Activated T-helper 17 cell treated with anti-CD3 and anti-CD28 coated beads, Interleukin-2, amount 50 U/mL, for 72 hours (primary cell): ENCODE results near the gene PIP5KL1. TPM values are rescaled to one million over a fixed set of nuclear protein-coding genes. Genes with fewer than 3 reads are reported as not detected.

Source experiments
- ATAC-seq: fragments of 150-1000 bp; cut with Tn5 transposase; replicated peaks from 2 replicates; pipeline ENCODE4 v1.10.0; 2021; ENCODE audit warnings: mild to moderate bottlenecking, moderate library complexity
- H3K27ac Mint-ChIP-seq: one replicate; pipeline ENCODE4 v1.8.0; 2022; ENCODE audit warnings: mixed read lengths
- H3K27me3 Mint-ChIP-seq: one replicate; pipeline ENCODE4 v1.8.0; 2022; ENCODE audit warnings: mixed read lengths
- H3K36me3 Mint-ChIP-seq: one replicate; pipeline ENCODE4 v1.8.0; 2022; ENCODE audit warnings: low read depth, mild to moderate bottlenecking, mixed read lengths
- H3K4me1 Mint-ChIP-seq: one replicate; pipeline ENCODE4 v1.8.0; 2022; ENCODE audit warnings: mixed read lengths
- H3K4me3 Mint-ChIP-seq: one replicate; pipeline ENCODE4 v1.8.0; 2022; ENCODE audit warnings: mild to moderate bottlenecking, mixed read lengths
- H3K9me3 Mint-ChIP-seq: one replicate; pipeline ENCODE4 v1.8.0; 2022; ENCODE audit warnings: mixed read lengths
- total RNA-seq, 2 donors: library from RNA; stranded (reverse); gene quantifications; one replicate each; pipeline ENCODE4 v1.2.3, GENCODE V29; 2022

The PIP5KL1 gene
- total RNA-seq, 2 donors from 2014 or later, result 2.6 to 3.7 TPM

DNA sequence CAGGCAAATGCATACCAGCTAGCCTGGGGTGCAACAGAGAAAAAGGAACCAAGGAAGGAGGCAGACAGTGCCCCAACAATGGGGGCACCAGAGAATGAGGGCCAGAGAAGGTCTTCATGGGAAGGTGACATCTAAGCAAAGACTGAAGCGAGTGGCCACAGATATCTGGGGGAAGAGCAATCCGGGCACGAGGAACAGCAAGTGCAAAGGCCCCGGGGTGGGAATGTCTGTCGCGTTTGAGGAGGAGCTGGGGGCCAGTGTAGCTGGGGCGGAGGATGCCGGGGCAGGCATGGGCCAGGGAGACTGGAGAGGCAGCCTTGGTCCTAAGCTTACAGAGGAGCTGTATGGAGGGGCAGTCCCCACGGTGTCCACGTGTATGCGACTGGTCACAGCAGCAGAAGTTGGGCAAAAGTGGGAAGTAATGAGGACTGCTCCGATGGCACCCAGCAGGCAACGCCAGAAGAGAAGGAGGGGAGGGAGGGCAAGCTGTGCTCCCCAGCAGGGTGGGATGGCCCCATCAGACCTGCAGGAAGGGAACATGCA, 31.1 kb upstream of the PIP5KL1 start:
- peaks cover 37% of the 10 kb centered on the region for H3K4me1 Mint-ChIP-seq
- ATAC-seq, result no peak
- H3K9me3 Mint-ChIP-seq, result no peaks in the 10 kb centered on the region
- H3K27ac Mint-ChIP-seq, result peak overlapping the region; percentile 86
- peak overlapping the region; percentile 96 for H3K4me3 Mint-ChIP-seq
- no peaks in the 10 kb centered on the region for H3K27me3 Mint-ChIP-seq
- H3K36me3 Mint-ChIP-seq, result peaks cover 5% of the 10 kb centered on the region

DNA sequence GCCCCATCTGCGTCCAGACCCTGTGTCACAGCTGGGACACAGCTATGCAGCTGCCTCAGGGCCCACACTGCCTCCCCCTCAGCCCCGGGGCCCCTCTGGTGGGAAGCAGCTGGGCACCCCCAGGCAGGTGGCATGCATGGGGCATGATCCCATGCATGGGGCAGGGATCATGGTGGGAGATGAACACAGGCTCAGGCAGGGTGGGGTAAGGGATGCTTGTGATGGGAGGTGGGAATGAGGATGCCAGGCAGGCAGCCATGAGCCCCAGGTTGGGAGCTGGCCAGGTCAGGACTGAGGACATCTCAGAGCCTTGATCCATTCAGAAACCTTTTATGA, 30.5 kb upstream of the PIP5KL1 start:
- peak overlapping the region; percentile 96 for H3K4me3 Mint-ChIP-seq
- H3K36me3 Mint-ChIP-seq, result peaks cover 5% of the 10 kb centered on the region
- H3K27ac Mint-ChIP-seq, result peak overlapping the region; percentile 86
- H3K4me1 Mint-ChIP-seq, result peaks cover 39% of the 10 kb centered on the region
- ATAC-seq, result no peak
- H3K27me3 Mint-ChIP-seq, result no peaks in the 10 kb centered on the region
- H3K9me3 Mint-ChIP-seq, result no peaks in the 10 kb centered on the region

DNA sequence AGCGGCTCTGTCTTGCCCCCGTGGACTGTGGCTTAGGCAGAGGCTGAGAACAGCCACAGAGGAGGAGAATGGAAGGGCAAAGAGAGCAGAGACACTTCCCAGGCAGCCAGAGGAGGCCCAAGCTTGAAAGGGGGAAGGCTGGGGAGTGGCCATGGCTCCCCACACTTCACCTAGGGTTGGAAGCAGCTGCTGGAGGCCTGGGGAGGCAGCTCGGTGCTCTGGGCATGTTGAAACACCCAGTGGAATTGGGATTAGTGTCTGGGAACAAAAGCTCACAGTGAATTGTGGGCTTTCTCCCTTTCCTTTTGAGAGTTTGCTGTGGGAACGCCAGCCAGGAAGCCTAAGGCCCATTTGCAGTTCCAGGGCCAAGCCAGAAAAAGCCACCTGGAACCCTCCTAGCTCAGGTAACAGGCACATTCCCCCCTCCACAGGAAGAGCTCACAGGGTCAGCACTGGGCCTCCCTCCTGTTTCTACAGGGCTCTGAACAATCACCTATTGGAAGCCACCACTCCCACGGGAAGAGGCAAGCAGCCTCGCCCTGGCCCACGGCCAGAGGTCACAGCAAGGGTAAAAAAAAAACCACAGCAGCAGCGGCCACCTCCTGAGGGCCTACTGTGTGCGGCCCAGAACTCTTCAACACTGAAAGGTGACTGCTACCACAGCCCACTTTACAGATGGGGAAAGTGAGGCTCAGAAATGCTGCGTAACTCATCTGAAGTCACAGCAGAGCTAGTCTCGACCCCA, 30.0 kb upstream of the PIP5KL1 start:
- no peaks in the 10 kb centered on the region for H3K9me3 Mint-ChIP-seq
- H3K27ac Mint-ChIP-seq, result peak overlapping the region; percentile 86
- peaks cover 5% of the 10 kb centered on the region for H3K36me3 Mint-ChIP-seq
- peak overlapping the region; percentile 96 for H3K4me3 Mint-ChIP-seq
- H3K4me1 Mint-ChIP-seq, result peaks cover 41% of the 10 kb centered on the region
- H3K27me3 Mint-ChIP-seq, result no peaks in the 10 kb centered on the region
- no peak for ATAC-seq

DNA sequence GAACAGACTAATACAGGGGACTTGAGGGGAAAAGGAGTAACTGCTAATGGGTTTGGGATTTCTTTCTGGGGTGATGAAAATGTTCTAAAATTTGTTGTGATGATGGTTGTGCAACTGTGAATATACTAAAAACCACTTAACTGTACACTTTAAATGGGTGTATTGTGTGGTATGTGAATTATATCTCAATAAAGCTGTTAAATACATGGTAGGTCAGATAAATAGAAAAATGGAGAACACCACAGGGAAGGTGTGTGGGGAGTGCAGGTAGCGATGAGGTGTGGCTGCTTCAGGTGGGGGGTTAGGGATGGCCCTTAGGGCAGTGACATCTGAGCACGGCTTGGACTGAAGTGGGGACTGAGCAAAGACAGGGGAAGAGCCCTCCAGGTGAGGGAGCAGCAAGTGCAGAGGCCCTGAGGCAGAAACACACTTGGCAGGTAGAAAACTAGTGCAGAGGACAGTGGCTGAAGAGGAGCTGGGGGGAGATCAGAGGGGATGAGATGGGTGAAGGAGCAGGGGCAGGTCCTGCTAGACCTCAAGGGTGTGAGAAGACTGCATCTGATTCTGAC, 29.3 kb upstream of the PIP5KL1 start:
- H3K9me3 Mint-ChIP-seq, result no peaks in the 10 kb centered on the region
- H3K4me3 Mint-ChIP-seq, result peak overlapping the region; percentile 96
- no peaks in the 10 kb centered on the region for H3K27me3 Mint-ChIP-seq
- peak overlapping the region; percentile 86 for H3K27ac Mint-ChIP-seq
- no peak for ATAC-seq
- peaks cover 5% of the 10 kb centered on the region for H3K36me3 Mint-ChIP-seq
- peaks cover 40% of the 10 kb centered on the region for H3K4me1 Mint-ChIP-seq

DNA sequence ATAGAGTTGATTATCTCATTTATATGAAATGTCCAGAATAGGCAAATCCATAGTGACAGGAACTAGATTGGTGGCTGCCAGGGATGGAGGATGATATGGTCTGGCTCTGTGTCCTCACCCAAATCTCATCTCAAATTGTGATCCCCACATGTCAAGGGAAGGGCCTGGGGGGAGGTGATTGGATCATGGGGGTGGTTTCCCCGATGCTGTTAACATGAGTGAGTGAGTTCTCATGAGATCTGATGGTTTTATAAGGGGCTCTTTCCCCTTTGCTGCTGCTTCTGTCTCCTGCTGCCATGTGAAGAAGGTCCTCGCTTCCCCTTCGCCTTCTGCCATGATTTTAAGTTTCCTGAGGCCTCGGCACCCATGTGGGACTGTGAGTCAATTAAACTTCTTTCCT, 28.8 kb upstream of the PIP5KL1 start:
- H3K4me3 Mint-ChIP-seq, result peak overlapping the region; percentile 96
- peaks cover 5% of the 10 kb centered on the region for H3K36me3 Mint-ChIP-seq
- no peak for ATAC-seq
- no peaks in the 10 kb centered on the region for H3K9me3 Mint-ChIP-seq
- peak overlapping the region; percentile 86 for H3K27ac Mint-ChIP-seq
- peaks cover 43% of the 10 kb centered on the region for H3K4me1 Mint-ChIP-seq
- H3K27me3 Mint-ChIP-seq, result no peaks in the 10 kb centered on the region

DNA sequence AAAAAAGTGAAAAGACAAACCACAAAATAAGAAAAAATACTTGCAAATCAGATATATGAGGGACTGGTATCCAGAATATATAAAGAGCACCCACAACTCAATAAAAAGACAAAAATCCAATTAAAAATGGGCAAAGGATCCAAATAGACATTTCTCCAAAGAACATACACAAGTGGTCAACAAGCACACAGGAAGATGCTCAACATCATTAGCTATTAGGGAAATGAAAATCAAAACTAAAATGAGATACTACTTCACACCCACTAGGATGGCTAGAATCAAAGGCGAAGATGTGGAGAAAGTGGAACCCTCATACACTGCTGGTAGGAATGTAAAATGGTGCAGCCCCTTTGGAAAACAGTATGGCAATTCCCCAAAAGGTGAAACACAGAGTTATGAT, 28.2 kb upstream of the PIP5KL1 start:
- Mint-ChIP-seq H3K4me1 (peaks cover 48% of the 10 kb centered on the region), H3K9me3 (no peaks in the 10 kb centered on the region), H3K36me3 (peaks cover 5% of the 10 kb centered on the region), H3K4me3 (peak overlapping the region; percentile 96), H3K27me3 (no peaks in the 10 kb centered on the region), H3K27ac (peak overlapping the region; percentile 86)
- ATAC-seq, result no peak

DNA sequence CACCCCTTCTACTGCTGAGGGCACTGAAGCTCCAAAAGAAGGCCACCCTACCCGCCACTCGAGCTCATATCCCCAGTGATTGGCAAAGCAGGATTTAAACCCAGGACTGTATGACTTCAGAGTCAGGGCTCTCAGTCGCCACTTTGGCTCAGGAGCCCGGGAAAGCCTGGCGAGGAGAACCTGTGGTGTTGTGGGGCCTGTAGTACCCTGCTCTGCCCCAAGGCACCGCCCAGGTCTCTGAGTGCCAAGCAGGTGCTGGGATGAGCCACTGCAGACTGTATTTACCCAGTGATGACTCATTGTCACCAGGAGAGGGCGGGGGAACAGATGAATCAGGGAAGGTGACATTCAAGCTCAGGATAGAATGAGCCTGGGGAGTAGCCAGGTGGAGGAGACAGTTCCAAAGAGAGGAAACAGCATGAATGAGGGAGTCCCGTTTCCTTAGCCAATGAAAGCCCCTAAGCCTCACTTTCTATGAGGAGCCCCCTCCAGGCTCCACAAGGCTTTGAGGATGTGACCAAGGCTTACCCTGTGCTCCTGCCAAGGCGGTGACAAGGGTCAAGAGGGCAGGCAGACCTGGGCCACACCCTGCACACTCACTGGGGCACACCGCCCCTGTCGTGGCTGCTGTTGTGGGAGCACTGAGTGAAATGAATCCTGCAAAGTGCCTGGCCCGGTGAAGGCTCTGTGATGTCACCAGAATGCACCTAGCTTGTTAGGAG, 24.9 kb upstream of the PIP5KL1 start:
- Mint-ChIP-seq H3K9me3 (no peaks in the 10 kb centered on the region), H3K4me3 (peak overlapping the region; percentile 62), H3K4me1 (peaks cover 37% of the 10 kb centered on the region), H3K27me3 (no peaks in the 10 kb centered on the region), H3K36me3 (peaks cover 8% of the 10 kb centered on the region), H3K27ac (peak overlapping the region; percentile 74)
- ATAC-seq, result peak; percentile 93

DNA sequence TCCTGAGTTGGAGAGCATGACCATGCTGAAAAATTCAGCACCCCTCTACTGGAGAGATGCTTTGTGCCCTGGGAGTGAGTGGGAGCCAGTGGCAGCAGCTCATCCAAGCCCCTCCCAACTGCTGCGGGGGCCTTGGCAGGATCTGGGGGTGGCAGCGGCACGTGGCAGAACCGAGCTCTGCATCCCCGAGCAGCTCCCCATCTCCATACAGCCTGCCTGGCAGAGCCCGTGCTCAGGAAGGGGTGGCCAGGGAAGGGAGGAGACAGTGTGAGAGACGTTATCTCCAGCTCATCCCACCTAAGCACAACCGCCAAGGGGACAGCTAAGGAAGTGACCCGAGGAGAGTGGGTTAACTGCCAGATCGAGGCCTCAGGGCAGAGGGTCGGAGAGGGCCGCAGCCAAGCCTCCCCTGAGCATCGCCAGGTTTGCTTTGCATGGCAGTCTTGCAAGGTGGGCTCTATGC, 24.3 kb upstream of the PIP5KL1 start:
- Mint-ChIP-seq H3K27ac (peak overlapping the region; percentile 74), H3K4me1 (peaks cover 31% of the 10 kb centered on the region), H3K4me3 (peak overlapping the region; percentile 62), H3K27me3 (no peaks in the 10 kb centered on the region), H3K9me3 (no peaks in the 10 kb centered on the region), H3K36me3 (peaks cover 8% of the 10 kb centered on the region)
- no peak for ATAC-seq

DNA sequence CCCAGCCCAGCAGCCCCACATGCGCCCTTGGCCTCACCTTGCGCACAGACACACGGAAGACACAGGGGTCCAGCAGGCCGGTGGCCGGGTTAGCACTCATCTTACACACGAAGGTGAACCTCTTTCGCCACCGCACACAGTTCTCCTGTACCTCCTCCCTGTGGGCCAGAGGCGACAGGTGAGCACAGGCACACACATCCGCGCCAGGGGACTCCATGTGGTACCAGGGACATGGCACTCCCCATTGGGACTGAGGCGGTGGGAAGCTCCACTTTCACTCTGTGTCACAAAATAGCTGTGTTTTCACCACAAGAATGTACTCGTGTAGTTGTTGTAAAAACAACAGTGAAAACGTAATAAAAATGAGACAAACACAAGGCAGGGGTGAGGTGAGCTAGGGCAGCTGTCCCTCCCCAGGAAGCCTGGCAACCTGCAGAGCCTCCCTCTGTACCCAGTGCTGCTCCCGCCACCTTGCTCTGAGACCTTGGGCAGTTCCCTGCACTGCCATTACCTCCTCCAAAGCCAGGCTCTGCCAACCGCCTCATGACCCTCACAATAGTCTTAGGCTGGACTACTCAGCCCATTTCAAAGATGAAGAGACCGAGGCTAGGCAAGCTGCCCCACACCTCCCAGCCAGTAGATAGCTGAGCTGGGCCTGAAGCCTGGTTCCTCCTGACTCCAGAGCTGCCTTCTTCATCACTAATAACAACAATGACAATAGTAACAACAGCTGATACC, 23.4 kb upstream of the PIP5KL1 start:
- H3K36me3 Mint-ChIP-seq, result peaks cover 8% of the 10 kb centered on the region
- peak overlapping the region; percentile 74 for H3K27ac Mint-ChIP-seq
- no peaks in the 10 kb centered on the region for H3K9me3 Mint-ChIP-seq
- peaks cover 22% of the 10 kb centered on the region for H3K4me1 Mint-ChIP-seq
- H3K27me3 Mint-ChIP-seq, result no peaks in the 10 kb centered on the region
- H3K4me3 Mint-ChIP-seq, result peak overlapping the region; percentile 62
- ATAC-seq, result peak; percentile 11

DNA sequence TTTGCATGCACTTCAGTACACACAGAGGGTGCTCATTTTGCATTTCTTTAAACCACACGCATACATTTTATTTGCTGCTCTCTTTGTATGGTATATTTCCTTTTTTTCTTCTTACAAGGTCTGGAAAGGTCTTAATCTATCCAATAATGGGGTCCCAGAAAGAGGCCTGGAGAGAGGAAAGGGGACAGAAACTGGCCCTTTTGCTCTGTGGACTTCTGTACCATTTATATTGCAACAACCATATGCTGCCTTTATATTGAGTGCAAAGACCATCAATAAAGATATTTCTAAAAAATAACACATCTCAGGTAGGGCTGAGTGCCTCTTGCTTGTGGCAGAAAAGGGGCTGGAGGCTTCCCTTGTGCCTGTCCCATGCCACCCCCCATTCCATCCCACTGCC, 22.6 kb upstream of the PIP5KL1 start:
- Mint-ChIP-seq H3K4me1 (peaks cover 22% of the 10 kb centered on the region), H3K27ac (no peak overlapping the region)
- ATAC-seq, result no peak

DNA sequence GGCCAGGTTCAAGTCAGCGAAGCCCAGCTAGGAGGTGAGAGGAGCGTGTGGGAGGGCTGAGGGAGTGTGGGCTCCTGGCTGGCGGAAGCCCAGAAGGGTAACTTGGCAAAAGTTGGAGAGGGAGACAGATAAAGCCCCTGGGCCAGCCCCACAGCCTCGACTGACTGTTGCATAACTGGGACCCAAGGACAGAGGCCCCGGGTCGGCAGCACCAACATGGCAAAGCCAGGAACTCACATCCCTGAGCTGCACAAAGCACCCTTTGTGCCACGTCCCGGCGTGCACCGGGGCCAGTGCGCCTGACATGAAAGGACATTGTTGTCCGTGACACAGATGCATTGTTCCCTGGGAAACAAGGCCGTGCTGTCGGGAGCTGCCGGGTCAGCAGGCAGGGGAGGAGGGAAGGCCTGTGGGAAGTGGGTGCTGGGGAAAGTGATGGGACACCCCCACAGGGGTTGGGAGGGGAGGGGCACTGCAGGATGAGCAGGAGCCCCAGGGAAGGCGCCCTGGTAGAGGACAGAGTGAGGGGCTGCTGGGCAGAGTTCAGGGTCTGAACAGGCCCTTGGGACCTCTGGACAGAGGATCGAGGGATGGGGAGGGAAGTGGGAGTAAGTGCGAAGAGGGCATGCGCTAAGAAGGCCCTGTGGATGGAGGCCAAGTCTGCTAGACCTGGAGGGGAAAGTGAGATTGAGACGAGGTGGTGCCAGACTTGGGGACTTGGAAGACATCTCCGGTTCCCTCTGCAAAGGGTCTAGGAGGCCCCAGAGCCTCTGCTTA, 20.1 kb upstream of the PIP5KL1 start:
- no peaks in the 10 kb centered on the region for H3K9me3 Mint-ChIP-seq
- H3K36me3 Mint-ChIP-seq, result peaks cover 13% of the 10 kb centered on the region
- no peak for ATAC-seq
- no peak overlapping the region for H3K4me3 Mint-ChIP-seq
- peaks cover 17% of the 10 kb centered on the region for H3K4me1 Mint-ChIP-seq
- H3K27me3 Mint-ChIP-seq, result no peaks in the 10 kb centered on the region
- peak overlapping the region; percentile 73 for H3K27ac Mint-ChIP-seq

More for the DNA sequence above, 22.6 kb upstream of the PIP5KL1 start:
- no peaks in the 10 kb centered on the region for H3K9me3 Mint-ChIP-seq
- peak overlapping the region; percentile 62 for H3K4me3 Mint-ChIP-seq
- peaks cover 8% of the 10 kb centered on the region for H3K36me3 Mint-ChIP-seq
- H3K27me3 Mint-ChIP-seq, result no peaks in the 10 kb centered on the region

DNA sequence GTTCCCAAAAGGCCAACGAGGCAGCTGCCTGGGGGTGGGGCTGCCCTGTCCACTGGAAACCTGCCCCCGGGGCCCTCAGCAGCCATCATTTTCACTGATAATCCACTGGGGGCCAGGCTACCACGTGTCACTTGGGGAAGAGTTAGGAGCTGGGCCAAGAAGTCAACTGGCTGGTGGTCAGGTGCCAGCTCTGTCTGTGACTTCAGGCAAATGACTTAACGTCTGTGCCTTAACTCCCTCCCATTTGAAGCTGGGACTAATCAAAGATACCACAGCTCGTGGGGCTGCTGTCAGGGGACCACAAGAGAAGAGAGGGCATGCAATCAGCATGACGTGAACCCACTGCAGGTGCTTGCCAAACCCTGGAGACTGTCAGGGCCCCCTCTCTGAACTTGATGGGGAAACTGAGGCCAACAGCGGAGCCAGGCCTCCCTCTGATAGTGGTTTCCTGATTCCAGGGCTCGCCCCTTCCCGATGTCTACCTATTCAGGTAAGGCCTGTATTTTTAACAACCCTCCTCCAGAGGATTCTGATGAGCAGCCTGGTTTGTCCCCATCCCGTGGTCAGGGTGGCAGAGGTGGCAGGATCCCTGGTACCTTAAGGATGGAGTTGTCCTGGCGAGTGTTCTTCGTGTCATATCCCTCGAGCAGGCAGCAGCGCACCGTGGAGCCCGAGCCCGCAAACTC, 19.4 kb upstream of the PIP5KL1 start:
- no peaks in the 10 kb centered on the region for H3K27me3 Mint-ChIP-seq
- peaks cover 18% of the 10 kb centered on the region for H3K36me3 Mint-ChIP-seq
- peaks cover 13% of the 10 kb centered on the region for H3K4me1 Mint-ChIP-seq
- ATAC-seq, result no peak
- H3K4me3 Mint-ChIP-seq, result no peak overlapping the region
- H3K27ac Mint-ChIP-seq, result peak overlapping the region; percentile 73
- H3K9me3 Mint-ChIP-seq, result no peaks in the 10 kb centered on the region
